ENCODE data around the gene IMPDH1.
A peak's percentile ranks its signal among the peaks of the same experiment; 100 is the strongest.
"Not testable (repeated sequence)": the region's sequence is repeated elsewhere in the genome, so short reads cannot be mapped to it uniquely, and the experiment has no call there.

Gene IMPDH1

GRCh38 chr7:128409596-128410450 lies at the start of gene IMPDH1:
Gene IMPDH1 (minus strand): TSS chr7:128409982. CDS start chr7:128409901, 81 bp downstream.
- peak; percentile 99 for DNase-seq (ENCODE audit: low spot score)

DNA sequence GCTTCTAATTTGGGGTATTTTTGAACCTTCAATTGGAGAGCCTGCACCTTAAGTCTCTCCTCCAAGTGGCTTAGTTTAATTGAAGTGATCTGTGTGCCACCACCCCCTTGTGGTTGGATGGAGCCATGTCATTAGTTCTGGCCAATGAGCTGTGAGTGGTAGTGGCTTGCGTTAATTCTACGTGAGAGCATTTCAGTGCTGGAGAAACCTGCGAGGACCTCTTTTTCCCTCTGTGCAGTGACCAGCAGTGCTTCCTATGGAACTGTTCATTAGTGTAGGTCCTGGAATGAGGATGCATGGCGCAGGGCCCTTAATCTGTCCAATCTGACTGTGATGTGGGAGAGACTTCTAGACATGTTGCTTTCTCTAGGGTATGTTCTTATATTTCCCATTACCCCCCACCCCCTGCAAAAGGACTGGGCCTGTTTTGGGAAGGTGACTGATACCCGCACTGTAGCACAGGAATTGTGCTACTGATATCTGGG lies 49.7 kb upstream of the IMPDH1 start:
- DNase-seq (ENCODE audit: low spot score): peak; percentile 73

DNA sequence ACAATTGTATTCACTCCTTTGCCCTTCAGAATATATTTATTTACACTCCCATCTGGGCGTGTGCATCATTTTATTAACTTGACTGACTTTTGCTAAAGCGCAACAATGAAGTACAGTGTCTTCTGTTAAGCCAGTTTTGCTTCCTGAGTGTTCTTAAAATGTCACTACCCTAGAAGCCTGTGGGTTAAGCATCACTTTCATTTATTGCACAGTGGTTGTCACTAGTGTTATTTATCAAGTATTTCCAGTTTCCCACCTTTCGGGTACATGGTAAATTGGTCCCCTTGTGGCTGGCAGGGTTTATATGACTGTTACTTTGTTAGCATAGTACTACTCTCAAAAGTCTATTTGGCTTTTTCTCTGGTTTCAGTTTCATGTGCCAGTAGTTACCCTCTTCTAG lies 49.2 kb upstream of the IMPDH1 start:
- no peak for DNase-seq (ENCODE audit: low spot score)

GRCh38 chr7:128457385-128457784 lies 47.6 kb upstream of the IMPDH1 start:
- not testable (repeated sequence) for DNase-seq (ENCODE audit: low spot score)

DNA sequence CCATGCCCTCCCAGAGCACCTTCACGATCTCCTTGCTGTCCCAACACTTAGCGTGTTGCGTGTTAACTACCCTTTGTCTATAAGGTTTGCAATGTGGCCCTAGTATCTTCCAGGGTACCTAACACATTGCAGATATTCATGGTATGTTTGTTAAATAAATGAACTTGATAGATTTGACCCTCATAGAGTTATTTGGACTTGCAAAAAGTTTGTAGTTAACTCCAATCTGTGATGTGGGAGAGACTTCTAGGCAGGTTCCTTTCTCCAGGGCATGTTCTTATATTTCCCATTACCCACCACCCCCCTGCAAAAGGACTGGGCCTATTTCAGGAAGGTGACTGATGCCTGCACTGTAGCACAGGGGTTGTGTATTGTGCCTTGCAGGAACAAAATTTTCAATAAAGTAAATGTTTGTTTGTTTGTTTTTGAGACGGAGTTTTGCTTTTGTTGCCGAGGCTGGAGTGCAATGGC lies 46.5 kb upstream of the IMPDH1 start:
- no peak for DNase-seq (ENCODE audit: low spot score)

DNA sequence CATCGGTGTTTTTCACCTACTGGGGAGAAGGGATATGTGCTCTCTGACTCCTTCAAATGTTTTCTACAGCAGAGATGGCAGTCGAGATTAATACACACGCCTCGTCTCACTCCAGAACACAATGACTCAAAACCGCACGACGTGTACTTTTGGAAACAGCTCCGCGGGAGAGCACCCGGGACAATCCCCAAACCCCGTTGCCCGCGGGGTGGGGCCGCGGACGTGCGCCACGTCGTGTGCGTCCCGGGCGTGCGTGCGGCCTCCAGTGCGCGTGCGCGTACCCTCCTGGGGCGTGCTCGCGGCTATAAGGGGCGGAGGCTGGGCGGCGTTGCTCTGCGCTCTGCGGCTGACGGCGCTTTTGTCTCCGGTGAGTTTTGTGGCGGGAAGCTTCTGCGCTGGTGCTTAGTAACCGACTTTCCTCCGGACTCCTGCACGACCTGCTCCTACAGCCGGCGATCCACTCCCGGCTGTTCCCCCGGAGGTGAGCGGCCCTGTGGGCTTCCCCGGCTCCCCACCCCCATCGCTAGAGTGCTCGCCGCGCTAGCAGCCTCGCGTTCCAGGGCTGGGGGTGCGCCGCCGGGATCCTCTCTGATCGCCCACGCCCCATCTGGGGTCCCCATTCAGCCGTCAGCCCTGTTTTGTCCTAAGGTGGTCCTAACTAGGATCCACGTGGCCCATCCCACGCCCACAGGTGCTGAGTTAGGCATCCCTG lies 45.9 kb upstream of the IMPDH1 start, which contains the start of gene HILPDA:
Gene HILPDA (plus strand): TSS at position 336 of the 712 bp plus-strand sequence. CDS start 1,391 bp downstream, outside the sequence.
- DNase-seq (ENCODE audit: low spot score): peak; percentile 100

DNA sequence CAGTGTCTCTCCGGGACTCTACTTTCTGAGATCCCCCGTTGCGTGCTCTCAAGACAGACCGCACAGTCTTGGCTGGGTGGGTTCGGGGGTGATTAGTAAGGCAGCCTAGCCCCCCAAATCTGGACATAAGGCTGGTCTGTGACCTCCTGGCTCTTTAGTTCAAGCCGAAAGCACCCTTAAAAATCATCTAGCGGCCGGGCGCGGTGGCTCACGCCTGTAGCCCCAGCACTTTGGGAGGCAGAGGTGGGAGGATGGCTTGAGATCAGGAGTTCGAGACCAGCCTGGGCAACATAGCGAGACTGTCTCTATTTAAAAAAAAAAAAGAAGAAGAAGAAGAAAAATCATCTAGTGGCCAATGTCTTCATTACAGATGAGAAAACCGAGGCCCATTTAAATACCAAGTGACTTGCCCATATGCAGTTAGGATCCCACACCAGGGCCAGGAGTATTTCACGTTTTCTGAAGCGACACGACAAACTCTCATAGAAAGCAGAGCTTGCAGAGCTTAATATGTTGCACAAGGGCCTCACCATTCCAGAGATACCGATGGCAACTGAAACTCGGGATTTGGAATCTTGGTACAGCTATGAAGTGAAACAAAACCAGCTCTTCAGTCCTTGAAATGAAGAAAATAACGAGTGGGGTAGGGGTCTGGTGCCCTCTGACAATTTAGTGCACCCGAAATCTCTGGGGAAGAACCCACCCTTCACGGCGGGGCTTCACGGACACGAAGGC lies 45.2 kb upstream of the IMPDH1 start:
- peak; percentile 39 for DNase-seq (ENCODE audit: low spot score)

- DNase-seq (ENCODE audit: low spot score): peak; percentile 71
Observed at GRCh38 chr7:128453836-128454804, 44.3 kb upstream of the IMPDH1 start.

DNA sequence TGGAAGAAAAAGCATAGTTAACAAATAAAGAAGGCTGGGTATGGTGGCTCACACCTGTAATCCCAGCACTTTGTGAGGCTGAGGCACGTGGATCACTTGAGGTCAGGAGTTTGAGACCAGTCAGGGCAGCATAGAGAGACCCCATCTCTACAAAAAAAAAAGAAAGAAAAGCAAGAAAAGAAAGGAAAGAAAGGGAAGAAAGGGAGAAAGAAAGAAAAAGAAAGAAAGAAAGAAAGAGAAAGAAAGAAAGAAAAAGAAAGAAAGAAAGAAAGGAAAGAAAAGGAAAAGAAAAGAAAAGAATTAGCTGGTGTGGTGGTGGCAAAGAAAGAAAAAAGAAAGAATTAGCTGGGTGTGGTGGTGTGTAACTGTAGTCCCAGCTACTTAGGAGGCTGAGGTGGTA lies 42.8 kb upstream of the IMPDH1 start:
- DNase-seq (ENCODE audit: low spot score): no peak

GRCh38 chr7:128450913-128451312 lies 41.1 kb upstream of the IMPDH1 start:
- no peak for DNase-seq (ENCODE audit: low spot score)

DNA sequence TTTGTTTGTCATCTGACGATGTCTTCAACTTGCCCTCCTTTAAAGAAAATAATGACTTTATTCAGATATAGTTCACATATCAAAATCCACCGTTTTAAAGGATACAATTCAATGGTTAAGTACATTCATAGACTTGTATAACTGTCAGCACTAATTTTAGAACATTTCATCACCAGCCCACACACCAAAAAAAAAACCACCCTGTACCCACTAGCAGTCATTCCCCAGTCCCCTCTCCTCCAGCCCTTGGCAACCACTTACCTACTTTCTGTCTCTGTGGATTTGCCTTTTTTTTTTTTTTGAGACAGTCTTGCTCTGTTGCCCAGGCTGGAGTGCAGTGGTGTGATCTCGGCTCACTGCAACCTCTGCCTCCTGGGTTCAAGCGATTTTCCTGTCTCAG lies 40.6 kb upstream of the IMPDH1 start:
- DNase-seq (ENCODE audit: low spot score): no peak

GRCh38 chr7:128448751-128449302 lies 39.0 kb upstream of the IMPDH1 start:
- DNase-seq (ENCODE audit: low spot score): no peak

DNA sequence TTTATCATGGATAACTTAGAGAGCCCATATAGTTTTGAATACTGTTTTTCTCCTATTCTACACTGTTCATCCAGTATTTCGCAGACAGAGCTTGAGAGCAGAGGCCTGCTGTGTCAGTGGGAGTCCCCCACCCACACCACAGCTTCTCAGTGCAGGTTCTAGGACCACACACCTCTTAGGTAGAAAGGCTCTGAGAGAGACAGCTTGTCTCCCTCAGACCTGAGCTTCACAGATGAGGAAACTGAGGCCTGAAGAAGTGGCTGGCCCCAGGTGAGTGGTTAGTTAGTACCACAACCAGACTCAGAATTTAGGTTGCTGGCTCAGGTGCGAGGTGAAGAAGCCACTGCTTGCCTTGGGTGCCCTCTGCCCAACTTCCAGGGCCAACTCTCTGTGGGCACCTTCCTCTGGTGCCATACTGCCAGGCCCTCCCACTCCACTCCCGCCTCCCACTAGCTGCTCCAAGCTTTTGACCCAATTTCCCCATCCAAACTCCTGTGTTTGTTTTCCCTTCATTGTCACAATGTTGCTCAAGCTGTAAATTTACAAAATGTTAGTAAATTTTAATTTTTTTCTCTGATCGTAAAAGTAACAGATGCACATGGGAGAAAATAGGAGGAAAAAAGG lies 38.3 kb upstream of the IMPDH1 start:
- DNase-seq (ENCODE audit: low spot score): no peak

DNA sequence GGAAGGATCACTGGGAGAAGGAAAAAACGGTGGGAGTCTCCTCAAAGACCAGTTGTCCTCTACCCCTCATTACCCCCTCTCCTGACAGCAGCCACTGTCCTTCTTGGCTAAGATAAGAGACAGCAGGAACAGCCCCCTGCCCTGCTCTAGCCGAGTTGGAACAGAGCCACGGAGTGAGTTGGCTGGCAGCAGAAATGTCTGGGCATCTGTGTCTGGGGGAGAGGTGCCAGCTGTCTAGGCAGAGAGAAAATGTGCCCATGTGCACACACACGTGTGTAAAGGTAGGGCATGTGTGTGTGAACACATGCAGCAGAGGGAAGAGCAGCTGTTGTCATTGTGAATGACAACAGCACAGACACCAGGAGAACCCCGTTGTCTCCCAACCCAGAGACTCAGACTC lies 36.5 kb upstream of the IMPDH1 start:
- DNase-seq (ENCODE audit: low spot score): no peak

DNA sequence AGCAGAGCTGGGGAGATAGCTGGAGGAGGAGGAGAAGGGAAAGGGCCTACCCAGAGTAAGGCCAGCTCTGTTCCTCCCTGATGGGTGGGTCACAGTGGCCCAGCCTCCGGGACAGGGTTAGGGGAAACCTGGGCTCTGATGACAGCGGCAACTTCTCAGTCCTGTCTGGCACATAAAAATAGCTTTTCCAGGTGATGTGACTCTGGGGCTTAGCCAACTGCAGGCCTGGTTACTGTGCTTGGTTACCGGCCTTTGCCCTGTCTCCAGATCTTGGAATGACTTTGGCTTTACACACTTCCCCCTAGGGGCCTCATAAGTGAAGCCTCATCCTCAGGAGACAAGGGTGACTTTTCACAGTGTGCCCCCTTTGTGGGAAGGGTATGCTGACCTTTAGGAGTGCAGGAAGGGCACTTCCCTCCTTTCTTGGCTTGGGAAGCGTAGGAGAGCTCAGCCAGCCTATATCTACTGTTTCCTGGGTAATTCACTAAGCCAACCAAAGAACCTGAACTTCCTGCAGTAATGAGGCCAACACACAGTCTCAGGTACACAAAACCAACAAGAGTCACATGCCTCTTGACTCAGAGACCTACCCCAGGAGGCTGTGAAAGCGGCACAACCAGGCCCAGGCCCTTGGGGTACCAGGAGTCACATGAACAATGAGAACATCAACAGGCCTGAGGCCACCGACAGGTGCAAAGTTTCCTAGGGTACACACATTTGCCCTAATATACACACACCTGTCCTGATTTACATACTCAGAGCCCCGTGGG lies 34.2 kb upstream of the IMPDH1 start:
- no peak for DNase-seq (ENCODE audit: low spot score)

- no peak for DNase-seq (ENCODE audit: low spot score)
Observed at GRCh38 chr7:128442356-128442755, 32.6 kb upstream of the IMPDH1 start.

DNA sequence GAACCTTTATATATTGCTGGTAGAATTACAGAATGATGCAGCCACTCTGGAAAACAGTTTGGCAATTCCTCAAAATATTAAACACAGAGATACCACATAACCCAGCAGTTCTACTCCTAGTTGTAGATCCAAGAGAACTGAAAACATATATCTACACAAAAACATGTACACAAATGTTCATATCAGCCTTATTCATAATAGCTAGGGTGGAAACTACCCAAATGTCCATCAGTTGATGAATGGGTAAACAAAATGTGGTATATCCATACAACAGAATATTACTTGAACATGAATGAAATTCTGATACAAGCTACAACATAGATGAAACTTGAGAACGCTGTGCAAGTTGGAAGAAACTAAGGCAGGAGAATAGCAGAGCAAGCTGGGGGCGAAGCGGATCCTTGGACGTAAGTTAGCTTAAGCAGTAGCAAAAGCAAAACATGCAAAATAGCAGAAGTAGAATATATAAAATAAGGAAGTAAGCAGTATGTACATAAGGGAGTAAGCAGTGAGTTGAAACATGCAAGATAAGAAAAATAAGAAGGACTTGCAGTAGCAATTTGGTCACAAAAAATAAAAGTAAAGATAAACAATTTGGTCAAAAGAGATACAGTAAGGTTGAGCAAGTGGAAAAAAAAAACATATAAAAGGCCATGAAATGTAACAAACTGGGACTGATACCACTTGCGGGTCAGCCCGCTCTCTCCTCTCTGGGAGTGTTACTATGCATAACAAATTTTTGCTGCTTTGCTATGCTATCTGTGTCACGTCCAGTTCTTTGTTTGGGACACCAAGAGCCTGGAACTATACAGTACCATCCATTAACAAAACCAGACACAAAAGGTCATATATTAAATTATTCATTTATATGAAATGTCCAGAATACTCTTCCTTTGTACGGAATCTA lies 27.9 kb upstream of the IMPDH1 start:
- no peak for DNase-seq (ENCODE audit: low spot score)

DNA sequence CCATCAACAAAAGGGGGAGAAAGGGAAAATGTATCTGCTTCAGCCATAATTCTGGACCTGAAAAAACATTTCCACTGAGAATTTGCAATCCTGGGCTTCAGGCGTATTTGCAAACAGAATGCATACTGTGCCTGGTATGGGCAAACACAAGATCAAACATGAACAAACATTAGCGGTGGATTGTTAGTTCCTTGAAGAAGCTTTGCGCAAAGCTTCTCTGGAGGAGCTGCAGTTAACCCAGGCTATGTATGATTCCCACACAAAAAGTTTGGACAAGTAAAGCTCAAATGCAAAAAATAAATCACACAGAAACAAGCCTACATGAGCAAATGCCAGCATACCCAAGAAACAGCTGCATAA lies 25.5 kb upstream of the IMPDH1 start:
- no peak for DNase-seq (ENCODE audit: low spot score)

Data from AG20443 (cell line).